GDM1 (cell line): ENCODE measurements around the gene PHKA1.
"Not testable (repeated sequence)": the region's sequence is repeated elsewhere in the genome, so short reads cannot be mapped to it uniquely, and the experiment has no call there.

Experiments
- DNase-seq: peaks from one replicate; lab custom pipeline; 2025; lab: John Stamatoyannopoulos, UW

The PHKA1 gene

GRCh38 chrX:72572248-72573157, 141.6 kb downstream of the PHKA1 start, which contains the start of gene HDAC8:
TSS of gene HDAC8 (minus strand) at chrX:72572843. CDS start at chrX:72572761, 82 bp downstream.
- peak; percentile 61 for DNase-seq

- no peak for DNase-seq
Measured at GRCh38 chrX:72569786-72570185, 144.3 kb downstream of the PHKA1 start.

GRCh38 chrX:72568406-72569092, 145.6 kb downstream of the PHKA1 start:
- DNase-seq, result no peak

GRCh38 chrX:72566448-72566847, 147.7 kb downstream of the PHKA1 start:
- no peak for DNase-seq

- not testable (repeated sequence) for DNase-seq
Measured at GRCh38 chrX:72559655-72560054, 154.5 kb downstream of the PHKA1 start.

GRCh38 chrX:72554448-72555140, 159.5 kb downstream of the PHKA1 start:
- DNase-seq, result no peak

GRCh38 chrX:72552443-72552842, 161.7 kb downstream of the PHKA1 start:
- not testable (repeated sequence) for DNase-seq

GRCh38 chrX:72545990-72546389, 168.1 kb downstream of the PHKA1 start:
- DNase-seq, result no peak

- no peak for DNase-seq
Measured at GRCh38 chrX:72540318-72540717, 173.8 kb downstream of the PHKA1 start.

GRCh38 chrX:72539822-72540221, 174.3 kb downstream of the PHKA1 start:
- no peak for DNase-seq

- DNase-seq, result no peak
Measured at GRCh38 chrX:72536542-72536941, 177.6 kb downstream of the PHKA1 start.

GRCh38 chrX:72532366-72532765, 181.7 kb downstream of the PHKA1 start:
- no peak for DNase-seq
